Keratinocyte (primary cell): ENCODE results near the gene CLCNKB. TPM values are rescaled to one million over a fixed set of nuclear protein-coding genes. Genes with fewer than 3 reads are reported as not detected.
A peak's percentile ranks its signal among the peaks of the same experiment; 100 is the strongest.

Experiments
- DNase-seq: peaks from one replicate; pipeline ENCODE4 v3.0.0-alpha.2; 2011; ENCODE audit warnings: low read depth, missing footprints, low spot score
- FAIRE-seq: peaks from 2 replicates; lab custom pipeline; 2011; peaks lifted over from hg19 to GRCh38; lab: Jason Lieb, UNC
- H2AFZ ChIP-seq: 2 replicates; pipeline ENCODE4 v1.6.0; 2012; ENCODE audit warnings: low read length, control low read depth, inconsistent platforms; ENCODE audit not compliant: control insufficient read depth
- H3K27ac ChIP-seq: 2 replicates; pipeline ENCODE4 v1.5.1; 2011; ENCODE audit warnings: low read length; ENCODE audit not compliant: control insufficient read depth, insufficient read depth
- H3K27me3 ChIP-seq: 3 replicates; pipeline ENCODE4 v1.6.0; 2011; ENCODE audit warnings: low read length; ENCODE audit not compliant: control insufficient read depth, insufficient read depth; ENCODE audit errors: extremely low read depth
- H3K36me3 ChIP-seq, 2 experiments: 2 replicates in 1 of 2; 3 replicates in 1 of 2; pipeline ENCODE4 v1.5.1; 2011; ENCODE audit warnings: low read length in 2 of 2, mild to moderate bottlenecking in 1 of 2; ENCODE audit not compliant: control insufficient read depth in 2 of 2, insufficient read depth in 2 of 2; ENCODE audit errors: extremely low read depth in 1 of 2
- H3K4me1 ChIP-seq: 3 replicates; pipeline ENCODE4 v1.5.1; 2011; ENCODE audit warnings: low read length; ENCODE audit not compliant: control insufficient read depth, insufficient read depth; ENCODE audit errors: extremely low read depth
- H3K4me2 ChIP-seq: 3 replicates; pipeline ENCODE4 v1.6.0; 2011; ENCODE audit warnings: low read depth, low read length; ENCODE audit not compliant: control insufficient read depth, insufficient read depth; ENCODE audit errors: extremely low read depth
- H3K4me3 ChIP-seq, 3 experiments: fragments of 200-600 bp in 1 of 3; sonication (generic) in 1 of 3; 2 replicates in 2 of 3; 3 replicates in 1 of 3; pipeline ENCODE4 v1.5.1; 2011 to 2016; ENCODE audit warnings: low read length in 3 of 3, mild to moderate bottlenecking in 3 of 3, control low read depth in 2 of 3, inconsistent platforms in 1 of 3, low read depth in 1 of 3, mixed read lengths in 1 of 3, mixed run types in 1 of 3, moderate library complexity in 1 of 3; ENCODE audit not compliant: control insufficient read depth in 2 of 3, insufficient read depth in 2 of 3; ENCODE audit errors: extremely low read depth in 1 of 3
- H3K79me2 ChIP-seq: 2 replicates; pipeline ENCODE4 v1.6.0; 2012; ENCODE audit warnings: low read length; ENCODE audit not compliant: control insufficient read depth, insufficient read depth
- H3K9ac ChIP-seq: 3 replicates; pipeline ENCODE4 v1.6.0; 2011; ENCODE audit warnings: low read length; ENCODE audit not compliant: control insufficient read depth, insufficient read depth; ENCODE audit errors: extremely low read depth
- H3K9me1 ChIP-seq: 3 replicates; pipeline ENCODE4 v1.6.0; 2011; ENCODE audit warnings: low read length; ENCODE audit not compliant: control insufficient read depth, insufficient read depth; ENCODE audit errors: extremely low read depth
- H3K9me3 ChIP-seq: 2 replicates; pipeline ENCODE4 v1.5.1; 2012; ENCODE audit warnings: low read depth, low read length; ENCODE audit not compliant: control insufficient read depth
- H4K20me1 ChIP-seq: 3 replicates; pipeline ENCODE4 v1.6.0; 2011; ENCODE audit warnings: low read length; ENCODE audit not compliant: control insufficient read depth, insufficient read depth; ENCODE audit errors: extremely low read depth
- CTCF ChIP-seq, 3 experiments: IDR thresholded peaks in 1 of 3; conservative IDR thresholded peaks in 1 of 3; optimal IDR thresholded peaks in 1 of 3; 2 replicates in 2 of 3; 3 replicates in 1 of 3; pipeline versions ENCODE3 to v1.5.1; 2011; ENCODE audit warnings: low read length in 3 of 3, mild to moderate bottlenecking in 3 of 3, moderate library complexity in 2 of 3, control low read depth in 1 of 3, inconsistent platforms in 1 of 3; ENCODE audit not compliant: insufficient read depth in 2 of 3; ENCODE audit errors: extremely low read depth in 1 of 3
- EZH2 ChIP-seq: IDR thresholded peaks from one replicate; pipeline ENCODE4 v1.6.1; 2012; ENCODE audit warnings: inconsistent platforms, mild to moderate bottlenecking, low read length, moderate library complexity
- dilution Hi-C: fragments of 300-500 bp; cut with MboI; formaldehyde crosslinking; loops from one replicate; pipeline ENCODE4 v1.7.0; 2020; ENCODE audit warnings: low sequenced_read_pairs; ENCODE audit not compliant: extremely low pct_ligation_motif_present
- polyA plus RNA-seq, 5 experiments: library from polyadenylated mRNA; depleted of rRNA in 3 of 5; stranded (reverse) in 3 of 5; stranded (forward) in 1 of 5; unstranded in 1 of 5; fragments of >200 nt; gene quantifications; 1 replicate in 1 of 5; 2 replicates in 3 of 5; 3 replicates in 1 of 5; pipeline versions ENCODE4 v1.2.1 to v1.2.3, GENCODE V29; 2011 to 2012; ENCODE audit warnings: missing spikeins in 2 of 5, low read depth in 1 of 5, low replicate concordance in 1 of 5

CLCNKB gene
- polyA plus RNA-seq, 1 donor (not counting 4 experiments of a cell fraction or from before 2014, with no cell fraction given), result not detected

DNA sequence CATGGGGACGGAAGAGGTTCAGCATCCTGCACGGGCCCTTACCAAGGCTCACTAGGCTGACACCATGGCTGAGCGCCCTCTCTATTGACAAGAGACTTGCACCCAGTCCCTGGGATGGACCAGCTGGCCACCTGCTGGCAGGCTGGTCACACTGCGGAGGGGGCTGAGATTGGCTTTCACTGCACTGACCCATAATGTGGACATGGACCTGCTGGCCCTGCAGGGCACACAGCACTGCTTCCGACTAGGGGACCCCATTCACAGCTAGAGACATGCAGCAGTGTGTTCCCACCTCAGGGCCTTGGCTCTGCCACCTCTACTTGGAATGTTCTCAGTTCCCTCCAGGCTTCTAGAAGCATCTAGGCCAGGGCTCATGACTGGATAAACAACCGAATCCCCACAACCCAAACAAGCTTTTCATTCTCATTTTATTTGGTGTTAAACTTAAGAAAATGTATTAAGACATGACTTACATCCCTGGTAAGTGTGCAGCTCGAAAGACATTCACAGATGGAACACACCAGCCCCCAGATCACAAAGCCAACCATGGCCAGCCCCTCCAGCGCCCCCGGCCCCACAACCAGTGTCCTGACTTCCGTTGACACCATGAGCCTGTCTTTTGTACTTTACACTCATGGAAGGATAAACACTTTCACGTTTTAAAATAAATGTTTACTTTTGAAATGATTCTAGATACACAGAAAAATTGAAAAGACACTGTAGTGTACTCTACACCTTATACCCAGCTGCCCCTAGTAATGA lies 48.8 kb upstream of the CLCNKB start:
- Histone ChIP-seq H3K4me1 (no peaks in the 10 kb centered on the region), H3K4me3 (no peak overlapping the region), H3K4me2 (no peak overlapping the region), H2AFZ (no peak overlapping the region), H3K9me1 (no peaks in the 10 kb centered on the region), H3K27me3 (no peaks in the 10 kb centered on the region), H3K9me3 (no peaks in the 10 kb centered on the region), H3K36me3 (no peaks in the 10 kb centered on the region), H4K20me1 (no peaks in the 10 kb centered on the region), H3K79me2 (no peaks in the 10 kb centered on the region), H3K27ac (no peak overlapping the region), H3K9ac (no peak overlapping the region)
- peak; percentile 75 to 95 (median 92) for TF ChIP-seq CTCF (optimal IDR thresholded peaks at IDR 0.05 in 1 of 3, IDR thresholded peaks at IDR 0.05 in 1 of 3, conservative IDR thresholded peaks at IDR 0.05 in 1 of 3; ENCODE audit: extremely low read depth in 1 of 3, insufficient read depth in 2 of 3, low read length in 3 of 3)
- no peak for TF ChIP-seq EZH2
- dilution Hi-C loops, result no loop called here
- no peak for FAIRE-seq
- no peak for DNase-seq

DNA sequence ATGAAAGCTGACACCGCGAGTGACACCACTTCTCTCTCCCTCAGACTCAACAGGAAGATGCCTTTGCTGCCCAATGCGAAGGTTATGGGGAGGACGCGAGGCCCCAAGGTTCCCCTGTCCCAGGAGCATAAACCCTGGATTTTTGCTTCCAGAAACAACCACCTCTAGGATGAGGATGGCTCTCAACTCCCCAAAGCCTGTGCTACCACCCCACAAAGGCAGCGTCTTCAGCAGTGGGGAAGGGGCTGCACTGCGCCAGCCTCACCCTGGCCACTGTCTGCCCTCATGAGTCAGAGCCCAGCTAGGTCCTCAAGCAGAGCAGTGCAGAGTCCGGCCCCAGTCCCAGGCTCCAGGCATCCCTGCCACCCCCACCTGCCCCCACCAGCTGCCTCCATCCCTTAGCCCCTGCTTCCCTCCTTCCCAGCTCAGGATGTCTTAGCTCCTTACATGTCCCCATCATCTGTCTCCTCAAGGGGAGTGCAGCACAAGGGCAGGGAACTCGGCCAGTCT lies 46.5 kb upstream of the CLCNKB start:
- DNase-seq, result no peak
- H3K79me2 ChIP-seq, result no peaks in the 10 kb centered on the region

More for the DNA sequence above, 46.5 kb upstream of the CLCNKB start:
- no peak overlapping the region for H3K9ac ChIP-seq
- dilution Hi-C loops, result no loop called here
- no peaks in the 10 kb centered on the region for H3K4me1 ChIP-seq
- no peaks in the 10 kb centered on the region for H3K9me1 ChIP-seq
- FAIRE-seq, result no peak
- no peak overlapping the region for H2AFZ ChIP-seq
- no peak overlapping the region for H3K4me2 ChIP-seq
- no peaks in the 10 kb centered on the region for H3K27me3 ChIP-seq
- H3K27ac ChIP-seq, result no peak overlapping the region
- H4K20me1 ChIP-seq, result no peaks in the 10 kb centered on the region
- H3K9me3 ChIP-seq, result no peaks in the 10 kb centered on the region
- no peak for TF ChIP-seq EZH2
- TF ChIP-seq CTCF (optimal IDR thresholded peaks at IDR 0.05 in 1 of 3, IDR thresholded peaks at IDR 0.05 in 1 of 3, conservative IDR thresholded peaks at IDR 0.05 in 1 of 3; ENCODE audit: extremely low read depth in 1 of 3, insufficient read depth in 2 of 3, low read length in 3 of 3), result no peak
- no peaks in the 10 kb centered on the region for H3K36me3 ChIP-seq
- no peak overlapping the region for H3K4me3 ChIP-seq
